Left hindlimb (tissue), 1 donor: Measurements from ENCODE around the gene NUP210.

Experiments
- DNase-seq: peaks from one replicate; pipeline ENCODE4 v3.0.0-alpha.2; 2018

The NUP210 gene

GRCh38 chr3:13272831-13273603 lies 147.1 kb downstream of the NUP210 start:
- no peak for DNase-seq

GRCh38 chr3:13269711-13270378 lies 150.3 kb downstream of the NUP210 start:
- DNase-seq, result no peak

- no peak for DNase-seq
These were observed 151.1 kb downstream of the NUP210 start for GRCh38 chr3:13268961-13269441.

GRCh38 chr3:13268120-13268519 lies 152.0 kb downstream of the NUP210 start:
- no peak for DNase-seq

- DNase-seq, result peak; percentile 5
These were observed 153.3 kb downstream of the NUP210 start for GRCh38 chr3:13266651-13267362.
